Measurements from ENCODE around the gene RBM26. TPM values are rescaled to one million over a fixed set of nuclear protein-coding genes. Genes with fewer than 3 reads are reported as not detected.

The RBM26 gene
- total RNA-seq, 1 experiment from 2014 or later, result 32.2 TPM

DNA sequence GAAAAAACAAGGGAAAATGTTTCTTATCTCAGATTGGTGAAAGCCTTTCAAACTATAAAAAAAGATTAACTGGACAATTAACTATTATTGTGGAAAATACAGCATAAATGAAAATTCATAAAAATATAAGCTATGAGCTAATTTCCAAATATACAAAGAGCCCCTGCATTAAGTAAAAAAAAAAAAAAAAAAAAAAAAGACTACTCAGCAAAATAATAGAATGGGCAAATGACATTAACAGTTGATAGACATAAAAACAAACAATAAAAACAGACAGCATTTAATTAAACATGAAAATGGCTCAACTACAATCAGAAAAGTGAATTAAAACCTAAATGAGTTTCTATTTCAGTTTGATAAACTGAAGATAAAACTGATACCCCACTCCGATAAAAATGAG lies 77.5 kb downstream of the RBM26 start:
- CTCF ChIA-PET, result no interaction called here

DNA sequence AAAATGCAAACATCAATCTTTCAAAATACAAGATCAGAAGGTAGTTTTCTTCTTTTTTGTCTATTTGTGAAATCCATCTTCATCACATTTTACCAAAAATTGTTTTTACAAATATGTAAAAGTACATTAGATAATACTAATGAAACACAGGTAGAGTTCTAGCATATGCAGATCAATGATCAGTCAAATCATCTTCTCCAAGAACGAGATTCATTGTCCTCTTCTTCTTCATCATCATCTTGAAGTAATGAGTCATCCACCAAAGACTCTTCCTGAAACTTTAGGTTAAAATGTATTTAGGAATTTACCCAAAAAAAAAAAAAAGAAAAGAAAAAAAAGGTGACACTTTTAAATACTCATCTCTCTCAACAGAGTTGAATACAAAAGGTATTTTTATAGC lies 85.6 kb downstream of the RBM26 start:
- POLR2A ChIA-PET, result no interaction called here
- in situ Hi-C loops (cut with HindIII; ENCODE audit: low pct_unique_long_range_greater_than_20kb, low sequenced_read_pairs), result no loop called here
- no TSS peak for BruUV-seq (replicated peaks)
- Histone ChIP-seq H3K4me3 (ENCODE audit: low read depth in 2 of 2, low read length in 2 of 2) (no peak overlapping the region), H3K27me3 (ENCODE audit: control insufficient read depth, insufficient read depth, low read length) (no peaks in the 10 kb centered on the region), H3K4me1 (ENCODE audit: control insufficient read depth, insufficient read depth, low read length) (no peaks in the 10 kb centered on the region), H3K27ac (ENCODE audit: low read length) (no peak overlapping the region), H3K9me3 (ENCODE audit: control insufficient read depth, insufficient read depth, low read depth, low read length) (no peaks in the 10 kb centered on the region), H3K36me3 (ENCODE audit: control insufficient read depth, insufficient read depth, low read length) (peaks cover 21% of the 10 kb centered on the region; the same call in 1 of the 2 replicates)
- TF ChIP-seq SIN3A (IDR thresholded peaks at IDR 0.05; ENCODE audit: borderline replicate concordance, insufficient read depth, low read depth, low read length), result no peak
- TF ChIP-seq, protein P1, sequence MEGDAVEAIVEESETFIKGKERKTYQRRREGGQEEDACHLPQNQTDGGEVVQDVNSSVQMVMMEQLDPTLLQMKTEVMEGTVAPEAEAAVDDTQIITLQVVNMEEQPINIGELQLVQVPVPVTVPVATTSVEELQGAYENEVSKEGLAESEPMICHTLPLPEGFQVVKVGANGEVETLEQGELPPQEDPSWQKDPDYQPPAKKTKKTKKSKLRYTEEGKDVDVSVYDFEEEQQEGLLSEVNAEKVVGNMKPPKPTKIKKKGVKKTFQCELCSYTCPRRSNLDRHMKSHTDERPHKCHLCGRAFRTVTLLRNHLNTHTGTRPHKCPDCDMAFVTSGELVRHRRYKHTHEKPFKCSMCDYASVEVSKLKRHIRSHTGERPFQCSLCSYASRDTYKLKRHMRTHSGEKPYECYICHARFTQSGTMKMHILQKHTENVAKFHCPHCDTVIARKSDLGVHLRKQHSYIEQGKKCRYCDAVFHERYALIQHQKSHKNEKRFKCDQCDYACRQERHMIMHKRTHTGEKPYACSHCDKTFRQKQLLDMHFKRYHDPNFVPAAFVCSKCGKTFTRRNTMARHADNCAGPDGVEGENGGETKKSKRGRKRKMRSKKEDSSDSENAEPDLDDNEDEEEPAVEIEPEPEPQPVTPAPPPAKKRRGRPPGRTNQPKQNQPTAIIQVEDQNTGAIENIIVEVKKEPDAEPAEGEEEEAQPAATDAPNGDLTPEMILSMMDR (IDR thresholded peaks at IDR 0.05), result no peak
- TF ChIP-seq TCF7L2 (IDR thresholded peaks at IDR 0.05; ENCODE audit: low read depth, low read length), result no peak
- TF ChIP-seq POLR2AphosphoS5 (IDR thresholded peaks at IDR 0.05; ENCODE audit: low read depth, low read length), result no peak
- TF ChIP-seq, protein P2, sequence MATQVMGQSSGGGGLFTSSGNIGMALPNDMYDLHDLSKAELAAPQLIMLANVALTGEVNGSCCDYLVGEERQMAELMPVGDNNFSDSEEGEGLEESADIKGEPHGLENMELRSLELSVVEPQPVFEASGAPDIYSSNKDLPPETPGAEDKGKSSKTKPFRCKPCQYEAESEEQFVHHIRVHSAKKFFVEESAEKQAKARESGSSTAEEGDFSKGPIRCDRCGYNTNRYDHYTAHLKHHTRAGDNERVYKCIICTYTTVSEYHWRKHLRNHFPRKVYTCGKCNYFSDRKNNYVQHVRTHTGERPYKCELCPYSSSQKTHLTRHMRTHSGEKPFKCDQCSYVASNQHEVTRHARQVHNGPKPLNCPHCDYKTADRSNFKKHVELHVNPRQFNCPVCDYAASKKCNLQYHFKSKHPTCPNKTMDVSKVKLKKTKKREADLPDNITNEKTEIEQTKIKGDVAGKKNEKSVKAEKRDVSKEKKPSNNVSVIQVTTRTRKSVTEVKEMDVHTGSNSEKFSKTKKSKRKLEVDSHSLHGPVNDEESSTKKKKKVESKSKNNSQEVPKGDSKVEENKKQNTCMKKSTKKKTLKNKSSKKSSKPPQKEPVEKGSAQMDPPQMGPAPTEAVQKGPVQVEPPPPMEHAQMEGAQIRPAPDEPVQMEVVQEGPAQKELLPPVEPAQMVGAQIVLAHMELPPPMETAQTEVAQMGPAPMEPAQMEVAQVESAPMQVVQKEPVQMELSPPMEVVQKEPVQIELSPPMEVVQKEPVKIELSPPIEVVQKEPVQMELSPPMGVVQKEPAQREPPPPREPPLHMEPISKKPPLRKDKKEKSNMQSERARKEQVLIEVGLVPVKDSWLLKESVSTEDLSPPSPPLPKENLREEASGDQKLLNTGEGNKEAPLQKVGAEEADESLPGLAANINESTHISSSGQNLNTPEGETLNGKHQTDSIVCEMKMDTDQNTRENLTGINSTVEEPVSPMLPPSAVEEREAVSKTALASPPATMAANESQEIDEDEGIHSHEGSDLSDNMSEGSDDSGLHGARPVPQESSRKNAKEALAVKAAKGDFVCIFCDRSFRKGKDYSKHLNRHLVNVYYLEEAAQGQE (IDR thresholded peaks at IDR 0.05; ENCODE audit: insufficient read depth in 1 of 2, low read depth in 2 of 2, low read length in 1 of 2), result no peak
- intact Hi-C loops (cut with micrococcal nuclease; ENCODE audit: unreplicated experiment), result no loop called here
- DNase-seq (ENCODE audit: low read depth, low spot score), result no peak
- CTCF ChIA-PET, result no interaction called here
- ATAC-seq, result no peak

More for the DNA sequence above, 77.5 kb downstream of the RBM26 start:
- H3K27ac ChIP-seq (ENCODE audit: low read length), result no peak overlapping the region
- DNase-seq (ENCODE audit: low read depth, low spot score) (no peak), ATAC-seq (no peak)
- H3K9me3 ChIP-seq (ENCODE audit: control insufficient read depth, insufficient read depth, low read depth, low read length), result no peaks in the 10 kb centered on the region
- TF ChIP-seq SIN3A (IDR thresholded peaks at IDR 0.05; ENCODE audit: borderline replicate concordance, insufficient read depth, low read depth, low read length), result no peak
- TF ChIP-seq POLR2AphosphoS5 (IDR thresholded peaks at IDR 0.05; ENCODE audit: low read depth, low read length), result no peak
- no peak for TF ChIP-seq TCF7L2 (IDR thresholded peaks at IDR 0.05; ENCODE audit: low read depth, low read length)
- TF ChIP-seq, protein P2 (IDR thresholded peaks at IDR 0.05; ENCODE audit: insufficient read depth in 1 of 2, low read depth in 2 of 2, low read length in 1 of 2), result no peak
- TF ChIP-seq, protein P1 (IDR thresholded peaks at IDR 0.05), result no peak
- no TSS peak for BruUV-seq (replicated peaks)
- POLR2A ChIA-PET, result no interaction called here
- in situ Hi-C loops (cut with HindIII; ENCODE audit: low pct_unique_long_range_greater_than_20kb, low sequenced_read_pairs) (no loop called here), intact Hi-C loops (cut with micrococcal nuclease; ENCODE audit: unreplicated experiment) (no loop called here)
- no peaks in the 10 kb centered on the region for H3K27me3 ChIP-seq (ENCODE audit: control insufficient read depth, insufficient read depth, low read length)
- no peaks in the 10 kb centered on the region for H3K4me1 ChIP-seq (ENCODE audit: control insufficient read depth, insufficient read depth, low read length)
- H3K36me3 ChIP-seq (ENCODE audit: control insufficient read depth, insufficient read depth, low read length), result peaks cover 3% of the 10 kb centered on the region; the same call in 1 of the 2 replicates
- H3K4me3 ChIP-seq (ENCODE audit: low read depth in 2 of 2, low read length in 2 of 2), result no peak overlapping the region

All from Panc1 (cell line).